AG04450 (cell line): Measurements from ENCODE around the gene THAP9. TPM values are rescaled to one million over a fixed set of nuclear protein-coding genes. Genes with fewer than 3 reads are reported as not detected.

ENCODE experiments used
- CTCF ChIA-PET: fragments of 300-600, 350-600 bp; formaldehyde crosslinking; extraction: SDS; loops from one replicate; lab custom pipeline; 2022; ENCODE audit warnings: antibody characterized with exemption, inconsistent platforms; lab: Charles Lee
- POLR2A ChIA-PET: fragments of 350-600 bp; formaldehyde crosslinking; extraction: SDS; loops from one replicate; lab custom pipeline; 2021; ENCODE audit warnings: antibody characterized with exemption, inconsistent platforms; lab: Yijun Ruan, JAX
- DNase-seq: peaks from one replicate; pipeline ENCODE4 v3.0.0-alpha.2; 2011; ENCODE audit warnings: low read depth, low spot score
- H3K27ac ChIP-seq: one replicate; pipeline ENCODE4 v1.5.1; 2012; ENCODE audit warnings: low read depth, low read length, control low read depth
- H3K27me3 ChIP-seq: one replicate; pipeline ENCODE4 v1.6.0; 2012; ENCODE audit warnings: low read length; ENCODE audit not compliant: control insufficient read depth, insufficient read depth
- H3K4me3 ChIP-seq: 2 replicates; pipeline ENCODE4 v1.5.1; 2011; ENCODE audit warnings: mild to moderate bottlenecking, low read depth, low read length, control low read depth
- H3K9me3 ChIP-seq: 2 replicates; pipeline ENCODE4 v1.5.1; 2012; ENCODE audit warnings: low read length; ENCODE audit not compliant: control insufficient read depth, insufficient read depth
- polyA plus RNA-seq: library from polyadenylated mRNA; depleted of rRNA; stranded (reverse); fragments of >200 nt; gene quantifications from 2 replicates; pipeline ENCODE4 v1.2.3, GENCODE V29; 2011
- TF ChIP-seq, protein P1 (sequence below): IDR thresholded peaks from 2 replicates; pipeline ENCODE4 v1.5.1; 2011; ENCODE audit warnings: low read depth, low read length, control low read depth, inconsistent platforms

The THAP9 gene
- polyA plus RNA-seq, 1 experiment, result 3.2 TPM

- TF ChIP-seq, protein P1, sequence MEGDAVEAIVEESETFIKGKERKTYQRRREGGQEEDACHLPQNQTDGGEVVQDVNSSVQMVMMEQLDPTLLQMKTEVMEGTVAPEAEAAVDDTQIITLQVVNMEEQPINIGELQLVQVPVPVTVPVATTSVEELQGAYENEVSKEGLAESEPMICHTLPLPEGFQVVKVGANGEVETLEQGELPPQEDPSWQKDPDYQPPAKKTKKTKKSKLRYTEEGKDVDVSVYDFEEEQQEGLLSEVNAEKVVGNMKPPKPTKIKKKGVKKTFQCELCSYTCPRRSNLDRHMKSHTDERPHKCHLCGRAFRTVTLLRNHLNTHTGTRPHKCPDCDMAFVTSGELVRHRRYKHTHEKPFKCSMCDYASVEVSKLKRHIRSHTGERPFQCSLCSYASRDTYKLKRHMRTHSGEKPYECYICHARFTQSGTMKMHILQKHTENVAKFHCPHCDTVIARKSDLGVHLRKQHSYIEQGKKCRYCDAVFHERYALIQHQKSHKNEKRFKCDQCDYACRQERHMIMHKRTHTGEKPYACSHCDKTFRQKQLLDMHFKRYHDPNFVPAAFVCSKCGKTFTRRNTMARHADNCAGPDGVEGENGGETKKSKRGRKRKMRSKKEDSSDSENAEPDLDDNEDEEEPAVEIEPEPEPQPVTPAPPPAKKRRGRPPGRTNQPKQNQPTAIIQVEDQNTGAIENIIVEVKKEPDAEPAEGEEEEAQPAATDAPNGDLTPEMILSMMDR, result no peak
- no peaks in the 10 kb centered on the region for H3K27me3 ChIP-seq
- ChIA-PET CTCF (interaction anchor here (0.7 to 1.0 kb wide), 2 partner anchors 12 to 380 kb away, joined by 3 read pairs; no protein-coding TSS in a partner anchor), POLR2A (interaction anchor here (0.6 to 2.1 kb wide), 6 partner anchors 36 to 469 kb away, joined by 4 to 14 read pairs (median 6); partner anchors contain the start of gene COPS4)
- peak overlapping the region; percentile 99 for H3K27ac ChIP-seq
- peak overlapping the region; percentile 86 for H3K4me3 ChIP-seq
- DNase-seq, result no peak
- H3K9me3 ChIP-seq, result no peaks in the 10 kb centered on the region
Observed at GRCh38 chr4:82901183-82901718, 716 bp downstream of the THAP9 start.

DNA sequence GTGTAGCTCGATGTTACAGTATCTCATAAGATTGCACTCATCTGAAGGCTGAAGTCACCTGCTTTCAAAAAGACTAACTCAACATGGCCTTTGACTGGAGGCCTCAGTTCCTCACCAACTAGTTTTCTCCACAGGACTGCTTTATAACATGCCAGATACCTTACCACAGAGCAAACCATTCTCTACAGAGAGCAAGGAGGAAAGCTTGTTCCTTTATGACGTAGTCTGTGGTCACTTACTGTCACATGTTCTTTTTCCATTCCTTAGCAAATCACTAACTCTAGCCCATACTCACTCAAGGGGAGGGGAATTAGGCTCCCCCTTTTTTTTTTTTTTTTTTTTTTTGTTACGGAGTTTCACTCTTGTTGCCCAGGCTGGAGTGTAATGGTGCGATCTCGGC, 3.2 kb downstream of the THAP9 start:
- DNase-seq, result no peak
- no peaks in the 10 kb centered on the region for H3K9me3 ChIP-seq
- TF ChIP-seq, protein P1, result no peak
- H3K27ac ChIP-seq, result no peak overlapping the region
- no peak overlapping the region for H3K4me3 ChIP-seq
- ChIA-PET POLR2A (interaction anchor here (0.7 kb wide), 1 partner anchor 131 kb away, joined by 4 read pairs; no protein-coding TSS in a partner anchor), CTCF (interaction anchor here (1.4 kb wide), 1 partner anchor 132 kb away, joined by 3 read pairs; the partner anchor contains the start of gene COPS4)
- H3K27me3 ChIP-seq, result no peaks in the 10 kb centered on the region

DNA sequence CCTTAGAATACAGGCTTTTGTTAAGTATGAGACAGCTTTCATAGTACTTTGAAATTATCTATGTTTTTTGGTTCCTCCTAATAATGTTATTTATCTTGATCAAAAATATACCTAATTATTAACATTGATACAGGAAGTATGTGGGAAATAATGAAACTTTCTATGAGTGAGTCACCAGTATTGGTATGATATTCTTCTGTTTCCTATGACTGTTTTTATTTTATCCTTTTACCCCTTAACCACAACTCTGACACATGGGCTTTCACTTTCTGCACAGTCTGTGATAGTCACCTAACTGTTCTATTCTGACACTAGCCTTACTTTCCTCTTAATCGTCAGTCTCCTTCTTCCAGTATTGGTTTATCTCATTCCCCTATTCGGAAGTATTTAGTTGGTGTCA, 4.7 kb downstream of the THAP9 start:
- Histone ChIP-seq H3K27ac (no peak overlapping the region), H3K27me3 (no peaks in the 10 kb centered on the region), H3K9me3 (no peaks in the 10 kb centered on the region), H3K4me3 (no peak overlapping the region)
- POLR2A ChIA-PET, result no interaction called here
- DNase-seq, result no peak
- CTCF ChIA-PET, result interaction anchor here (1.1 kb wide), 1 partner anchor 169 kb away, joined by 4 read pairs; no protein-coding TSS in a partner anchor
- TF ChIP-seq, protein P1, result no peak

- TF ChIP-seq, protein P1, result no peak
- ChIA-PET CTCF (interaction anchor here (0.7 to 1.2 kb wide), 2 partner anchors 169 to 446 kb away, joined by 3 read pairs; no protein-coding TSS in a partner anchor), POLR2A (no interaction called here)
- Histone ChIP-seq H3K4me3 (no peak overlapping the region), H3K27ac (no peak overlapping the region), H3K27me3 (no peaks in the 10 kb centered on the region), H3K9me3 (no peaks in the 10 kb centered on the region)
- no peak for DNase-seq
Observed at GRCh38 chr4:82906469-82906868, 5.9 kb downstream of the THAP9 start.

GRCh38 chr4:82909326-82909725, 8.8 kb downstream of the THAP9 start:
- ChIA-PET POLR2A (interaction anchor here (0.7 kb wide), 1 partner anchor 9 kb away, joined by 3 read pairs; the partner anchor contains the start of gene THAP9), CTCF (no interaction called here)
- TF ChIP-seq, protein P1, result no peak
- Histone ChIP-seq H3K4me3 (no peak overlapping the region), H3K27me3 (no peaks in the 10 kb centered on the region), H3K27ac (no peak overlapping the region), H3K9me3 (no peaks in the 10 kb centered on the region)
- no peak for DNase-seq
